GM10847 (cell line): ENCODE results near the gene KRT33B.

Source experiments
- POLR2A ChIP-seq: IDR thresholded peaks from 2 replicates; pipeline ENCODE4 v1.6.1; 2011; ENCODE audit not compliant: insufficient read length; ENCODE audit errors: extremely low read depth

Gene KRT33B

GRCh38 chr17:41322903-41323895, 46.4 kb downstream of the KRT33B start:
- TF ChIP-seq POLR2A, result no peak

GRCh38 chr17:41322094-41322902, 47.3 kb downstream of the KRT33B start:
- no peak for TF ChIP-seq POLR2A

GRCh38 chr17:41318231-41318630, 51.4 kb downstream of the KRT33B start:
- TF ChIP-seq POLR2A, result no peak

- TF ChIP-seq POLR2A, result no peak
Measured at GRCh38 chr17:41315814-41316445, 53.7 kb downstream of the KRT33B start.

GRCh38 chr17:41315204-41315794, 54.3 kb downstream of the KRT33B start, which contains the start of gene KRTAP17-1:
TSS of gene KRTAP17-1 (minus strand) at chr17:41315710. CDS start at chr17:41315650, 60 bp downstream.
- no peak for TF ChIP-seq POLR2A
